ENCODE data around the gene KCNQ2.

Gene KCNQ2

DNA sequence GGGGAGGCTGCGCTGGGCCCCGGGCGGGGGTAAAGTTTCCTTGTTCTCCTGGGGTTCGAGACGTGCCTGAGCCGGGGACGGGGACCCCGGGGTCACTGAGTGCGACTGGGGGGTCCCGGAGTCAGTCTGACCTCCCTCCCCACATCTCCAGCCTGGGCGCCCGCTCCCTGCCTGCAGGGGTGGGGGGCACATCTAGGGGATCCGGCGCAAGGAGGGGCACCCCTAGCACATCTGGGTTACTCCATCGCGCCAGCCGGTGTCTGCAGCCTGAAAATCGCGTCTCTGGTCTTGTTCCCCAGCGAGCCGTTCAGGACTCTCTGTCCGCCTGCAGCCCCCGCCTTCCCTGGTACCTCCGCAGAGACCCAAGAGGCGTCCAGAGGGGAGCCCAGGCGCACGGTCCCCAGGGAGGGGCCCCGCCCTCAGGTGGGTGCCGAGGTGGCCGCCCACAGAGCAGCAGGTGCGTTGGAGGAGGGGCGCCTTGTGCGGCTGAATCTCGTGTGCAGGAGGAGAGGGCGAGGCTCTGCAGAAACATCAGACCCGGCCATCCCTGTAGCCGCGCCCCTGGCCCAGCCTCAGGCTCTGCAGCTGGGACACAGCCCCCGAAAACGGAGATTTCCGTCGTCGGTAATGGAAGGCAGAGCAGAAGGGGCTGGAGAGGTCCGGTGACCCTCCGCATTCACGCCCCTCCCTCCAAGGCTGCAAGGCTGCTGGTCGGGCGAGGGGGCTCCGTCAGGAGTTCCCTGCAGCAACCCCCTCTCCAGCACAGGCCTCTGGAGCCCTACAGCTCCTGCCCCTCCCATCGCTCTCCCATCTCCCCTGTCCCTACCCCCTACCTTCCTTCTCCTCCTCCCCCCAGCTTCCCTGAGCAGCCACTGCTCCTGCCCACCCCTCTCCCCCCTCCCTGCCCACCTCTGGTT lies 110.7 kb downstream of the KCNQ2 start:
- in situ Hi-C loops (cut with MboI; ENCODE audit: low sequenced_read_pairs): no loop called here

DNA sequence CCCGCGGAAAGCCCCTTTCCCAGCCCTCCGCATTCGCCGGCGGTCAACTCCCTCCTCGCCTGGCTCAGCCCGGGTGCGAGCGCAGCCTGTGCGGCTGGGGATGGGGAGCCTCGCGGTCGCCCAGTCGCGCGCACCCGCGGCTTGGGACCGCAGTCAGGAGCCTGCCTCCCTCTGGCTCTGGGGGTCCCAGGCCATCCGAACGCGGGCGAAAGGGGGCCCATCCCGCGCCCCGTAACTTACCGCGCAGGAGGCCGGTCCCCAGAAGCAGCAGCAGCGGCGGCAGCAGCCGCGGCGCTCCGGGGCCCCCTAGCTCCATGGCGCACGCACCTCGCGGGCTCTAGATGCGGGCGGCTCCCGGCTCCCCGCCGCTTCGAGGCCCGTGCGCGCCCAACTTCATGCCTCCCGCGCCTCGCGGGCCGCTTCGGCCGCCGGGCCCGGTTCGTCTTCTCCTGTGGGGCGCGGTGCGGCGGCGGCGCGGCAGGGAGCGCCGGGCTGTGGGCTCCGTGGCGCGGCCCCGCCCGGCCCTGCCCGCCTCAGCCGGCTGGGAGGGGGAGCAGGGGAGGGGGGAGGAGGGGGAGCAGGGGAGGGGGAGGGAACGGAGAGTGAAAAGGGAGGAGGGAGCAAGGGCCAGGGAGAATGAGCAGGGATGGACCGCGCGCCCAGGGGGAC lies 111.5 kb downstream of the KCNQ2 start, which contains the start of gene CHRNA4:
TSS of gene CHRNA4 (minus strand) at position 500 of the 669 bp plus-strand sequence. CDS start at position 316, 184 bp downstream.
- in situ Hi-C loops (cut with MboI; ENCODE audit: low sequenced_read_pairs): no loop called here

DNA sequence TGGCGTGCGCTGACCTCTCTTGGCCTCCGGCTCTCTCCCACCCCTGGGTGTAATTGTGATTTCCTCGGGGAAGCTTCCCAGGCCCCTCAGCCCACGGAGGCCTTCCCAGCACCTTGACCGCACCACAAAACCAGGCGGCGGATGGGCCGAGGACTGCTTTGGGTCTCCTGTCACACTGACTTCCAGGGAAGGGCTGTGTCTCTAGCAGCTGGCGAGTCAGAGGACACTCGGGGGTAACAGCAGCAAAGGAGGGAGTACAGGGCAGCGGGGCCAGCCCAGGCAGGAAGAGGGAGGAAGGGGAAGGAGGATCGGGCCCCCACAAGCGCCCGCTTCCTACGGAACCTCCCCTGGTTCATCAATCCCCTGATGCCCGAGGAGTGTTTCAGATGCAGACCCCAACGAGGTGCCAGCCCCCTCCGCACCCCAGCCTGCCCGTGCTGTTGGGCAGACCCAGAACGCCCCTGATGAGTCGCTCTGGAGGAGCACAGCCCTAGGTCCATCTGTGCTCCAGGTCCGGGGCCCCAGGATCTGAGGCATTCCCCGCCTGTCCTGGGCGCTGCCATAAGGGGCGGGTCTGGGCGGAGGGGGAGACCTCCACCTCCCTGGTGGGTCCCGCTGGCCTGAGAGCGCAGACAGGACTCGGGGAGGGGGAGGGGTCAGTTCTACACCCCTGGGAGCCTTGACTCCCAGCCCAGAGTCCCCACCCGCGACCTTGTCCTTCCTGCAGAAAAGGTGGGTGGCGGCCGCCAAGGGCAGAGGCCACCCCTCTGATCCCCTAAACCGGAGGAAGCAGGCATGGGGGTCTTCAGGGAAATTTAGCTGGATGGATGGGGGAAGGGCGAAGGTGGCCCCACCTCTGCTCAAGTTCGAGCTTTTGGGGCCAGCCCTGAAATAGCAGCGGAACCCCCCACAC lies 112.3 kb downstream of the KCNQ2 start:
- in situ Hi-C loops (cut with MboI; ENCODE audit: low sequenced_read_pairs): no loop called here

DNA sequence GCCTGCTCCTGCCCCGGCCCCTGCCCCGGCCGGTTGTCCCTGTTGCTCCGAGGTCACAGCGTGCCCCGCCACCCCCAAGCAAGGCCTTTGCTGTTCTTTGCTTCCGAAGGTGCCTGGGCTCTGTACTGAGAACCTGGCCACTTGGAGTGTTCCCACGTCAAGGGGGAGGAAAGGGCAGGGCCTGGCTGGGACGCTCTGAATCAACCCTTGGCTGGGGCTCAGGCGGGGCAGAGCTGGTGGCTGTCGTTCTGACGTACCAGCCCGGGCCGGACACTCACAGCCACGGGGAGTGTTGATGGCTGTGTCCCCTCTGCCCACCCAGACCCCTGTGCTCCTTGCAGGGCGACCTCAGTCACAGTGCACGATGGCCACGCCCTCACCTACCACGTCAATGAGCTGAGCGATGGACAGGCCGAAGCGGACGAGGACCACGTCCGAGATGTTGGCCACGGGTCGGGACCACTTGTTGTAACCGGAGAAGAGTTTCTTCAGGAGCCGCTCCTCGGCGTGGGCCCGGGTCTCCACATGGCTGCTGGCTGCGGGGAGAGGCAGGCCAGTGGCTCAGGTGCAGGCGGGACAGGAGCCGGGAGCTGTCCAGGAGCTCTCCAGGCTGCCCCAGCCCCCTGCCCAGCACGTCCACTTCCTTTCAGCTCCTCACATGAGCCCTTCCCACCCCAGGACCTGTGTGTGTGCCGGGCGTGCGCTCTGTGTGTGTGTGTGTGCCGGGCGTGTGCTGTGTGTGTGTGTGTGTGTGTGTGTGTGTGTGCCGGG lies 113.1 kb downstream of the KCNQ2 start:
- in situ Hi-C loops (cut with MboI; ENCODE audit: low sequenced_read_pairs): no loop called here

DNA sequence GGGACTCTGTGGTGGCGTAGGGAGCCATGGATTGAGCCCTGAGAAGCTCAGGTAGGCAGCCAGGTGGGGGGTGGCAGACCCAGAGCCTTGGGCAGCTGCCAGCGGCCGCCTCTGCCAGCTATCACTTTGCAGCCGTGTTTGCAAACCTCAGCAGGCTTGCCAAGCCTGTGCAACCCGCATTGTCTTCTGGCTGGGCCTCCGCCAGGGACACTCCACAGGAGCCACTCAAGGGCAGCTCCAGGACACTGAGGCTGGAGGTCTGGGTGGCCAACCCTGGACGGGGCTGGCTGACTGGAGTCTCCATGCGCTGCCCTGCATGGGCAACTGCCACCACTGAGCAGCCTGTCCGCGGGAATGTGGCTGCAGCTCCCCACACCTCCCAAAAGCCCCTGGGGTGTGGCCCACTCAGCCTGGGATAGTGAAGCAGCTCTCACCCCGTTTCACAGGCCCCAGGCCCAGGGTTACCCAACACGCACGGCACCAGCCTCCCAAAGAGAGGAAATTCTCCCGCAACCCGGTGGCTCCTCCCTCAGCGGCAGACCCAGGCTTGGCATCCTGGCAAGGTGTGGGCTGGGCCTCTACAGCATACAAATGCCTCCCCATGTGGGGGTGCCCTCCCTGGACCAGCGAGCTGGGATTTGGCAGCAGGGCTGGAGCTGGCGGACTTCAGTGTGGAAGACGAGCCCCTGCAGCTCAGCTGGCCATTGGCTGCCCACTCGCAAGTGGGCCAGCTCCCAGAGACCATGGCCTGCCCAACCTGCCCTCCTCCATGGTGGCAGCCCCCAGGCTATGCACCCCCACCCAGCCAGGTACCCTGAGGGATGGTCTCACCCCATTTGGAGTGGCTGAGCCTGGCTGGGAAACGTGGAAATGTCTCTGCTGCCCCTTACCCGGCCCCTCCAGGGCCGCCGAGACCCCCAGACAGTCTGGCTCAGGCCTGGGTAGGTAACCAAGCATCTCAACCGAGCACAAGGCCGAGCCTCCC lies 114.2 kb downstream of the KCNQ2 start:
- in situ Hi-C loops (cut with MboI; ENCODE audit: low sequenced_read_pairs): no loop called here

DNA sequence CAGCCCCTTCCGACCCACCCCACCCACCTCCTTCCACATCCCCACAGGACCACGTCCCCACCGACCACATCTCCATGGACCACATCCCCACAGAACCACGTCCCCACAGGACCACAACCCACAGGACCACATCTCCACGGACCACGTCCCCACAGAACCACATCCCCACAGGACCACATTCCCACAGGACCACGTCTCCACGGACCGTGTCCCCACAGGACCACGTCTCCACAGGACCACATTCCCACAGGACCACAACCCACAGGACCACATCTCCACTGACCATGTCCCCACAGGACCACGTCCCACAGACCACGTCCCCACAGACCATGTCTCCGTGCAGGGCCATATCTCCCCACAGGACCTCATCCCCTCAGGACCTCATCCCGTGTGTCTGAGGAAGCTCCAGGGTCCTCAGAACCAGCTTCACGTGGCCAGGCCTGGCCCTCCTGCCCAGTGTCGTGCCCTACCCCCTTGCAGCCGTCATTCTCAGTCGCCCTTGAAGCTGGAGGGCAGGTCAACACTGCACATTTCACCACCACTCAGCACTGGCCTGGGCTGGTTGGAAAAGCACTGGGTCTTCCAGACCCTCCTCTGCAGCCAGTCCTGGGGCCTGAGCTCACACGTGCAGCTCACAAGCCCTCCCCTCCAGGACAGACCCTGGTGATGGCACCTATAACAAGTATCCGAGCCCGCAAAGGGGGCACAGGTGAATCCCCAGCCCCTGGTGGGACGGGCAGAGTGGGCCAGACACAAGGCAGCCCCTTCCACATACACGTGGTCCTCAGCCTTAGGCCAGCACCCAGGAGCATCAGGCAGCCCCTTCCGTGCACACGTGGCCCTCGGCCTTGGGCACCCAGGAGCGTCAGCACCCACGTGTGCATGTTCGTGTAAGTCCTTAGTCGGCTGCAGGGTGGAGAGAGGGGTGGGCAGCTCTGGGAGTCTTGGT lies 115.2 kb downstream of the KCNQ2 start:
- in situ Hi-C loops (cut with MboI; ENCODE audit: low sequenced_read_pairs): no loop called here

DNA sequence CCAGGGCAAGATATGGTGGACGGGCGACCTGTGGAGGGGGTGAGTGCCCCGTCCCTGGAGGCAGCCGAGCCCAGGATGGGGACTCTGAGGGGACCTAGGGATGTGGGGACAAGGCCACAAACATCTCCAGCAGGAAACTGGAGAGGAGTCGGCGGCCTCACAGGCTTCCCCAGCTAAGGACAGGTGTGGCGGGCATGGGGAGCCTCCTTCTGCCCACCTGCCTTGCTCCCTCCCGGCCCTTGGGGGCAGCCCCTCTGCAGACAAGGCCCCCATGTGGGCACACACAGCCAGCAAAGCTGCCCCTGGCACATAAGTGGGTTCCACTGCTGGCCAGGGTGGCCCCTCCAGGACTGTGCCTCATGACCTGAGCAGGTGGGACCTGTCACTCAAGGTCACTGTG lies 115.9 kb downstream of the KCNQ2 start:
- in situ Hi-C loops (cut with MboI; ENCODE audit: low sequenced_read_pairs): no loop called here

DNA sequence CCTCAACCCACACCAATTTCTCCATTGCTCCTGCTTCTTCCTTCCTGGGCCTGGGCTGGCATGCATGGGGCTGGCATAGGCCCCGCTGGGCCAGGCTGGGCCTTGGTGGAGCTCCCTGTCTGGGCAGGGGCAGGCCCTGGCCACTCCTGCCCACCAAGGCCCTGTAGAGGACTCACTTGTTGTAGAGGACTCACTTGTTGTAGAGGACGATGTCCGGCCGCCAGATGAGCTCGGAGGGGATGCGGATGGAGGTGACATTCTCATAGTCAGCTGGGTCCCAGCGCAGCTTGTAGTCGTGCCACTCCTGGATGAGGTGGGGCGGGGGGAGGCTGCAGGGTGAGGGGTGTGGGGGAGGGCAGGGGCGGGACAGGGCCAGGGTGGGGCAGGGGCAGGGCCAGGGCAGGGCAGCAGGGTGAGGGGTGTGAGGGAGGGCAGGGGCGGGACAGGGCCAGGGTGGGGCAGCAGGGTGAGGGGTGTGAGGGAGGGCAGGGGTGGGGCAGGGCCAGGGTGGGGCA lies 116.6 kb downstream of the KCNQ2 start:
- in situ Hi-C loops (cut with MboI; ENCODE audit: low sequenced_read_pairs): no loop called here

DNA sequence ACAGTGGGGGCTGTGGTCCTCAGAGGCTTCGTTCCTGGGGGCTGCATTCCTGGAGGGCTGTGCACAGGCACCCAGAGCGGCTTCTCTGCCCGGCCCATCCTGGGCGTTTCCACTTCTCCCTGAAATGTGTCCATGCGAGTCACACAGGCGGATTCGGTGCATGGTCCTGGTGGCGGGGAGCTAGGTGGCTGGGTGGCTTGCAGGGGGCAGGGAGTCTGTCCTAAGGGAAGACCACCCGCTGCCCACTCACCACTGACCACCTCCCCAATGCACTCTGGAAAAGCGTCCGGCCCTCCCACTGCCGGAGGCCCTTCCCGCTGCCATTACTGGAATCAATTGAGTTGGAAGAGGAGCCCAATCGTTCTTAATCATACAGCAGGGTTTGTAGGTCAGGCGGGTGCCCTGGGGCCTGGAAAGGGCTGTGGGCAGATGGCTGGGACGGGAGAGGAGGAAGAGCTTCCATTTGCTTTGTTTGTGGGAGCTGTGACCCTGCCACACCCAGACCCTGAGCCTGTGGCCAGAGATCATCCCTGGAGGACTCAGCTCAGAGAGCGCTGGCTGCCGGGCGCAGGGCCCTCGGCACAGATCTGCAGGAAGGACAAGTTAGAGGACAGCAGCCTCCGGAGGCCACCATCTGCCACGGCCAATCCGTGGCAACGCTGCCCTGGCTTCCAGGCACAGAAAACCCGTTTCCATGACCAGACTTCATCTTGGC lies 117.7 kb downstream of the KCNQ2 start:
- in situ Hi-C loops (cut with MboI; ENCODE audit: low sequenced_read_pairs): no loop called here

DNA sequence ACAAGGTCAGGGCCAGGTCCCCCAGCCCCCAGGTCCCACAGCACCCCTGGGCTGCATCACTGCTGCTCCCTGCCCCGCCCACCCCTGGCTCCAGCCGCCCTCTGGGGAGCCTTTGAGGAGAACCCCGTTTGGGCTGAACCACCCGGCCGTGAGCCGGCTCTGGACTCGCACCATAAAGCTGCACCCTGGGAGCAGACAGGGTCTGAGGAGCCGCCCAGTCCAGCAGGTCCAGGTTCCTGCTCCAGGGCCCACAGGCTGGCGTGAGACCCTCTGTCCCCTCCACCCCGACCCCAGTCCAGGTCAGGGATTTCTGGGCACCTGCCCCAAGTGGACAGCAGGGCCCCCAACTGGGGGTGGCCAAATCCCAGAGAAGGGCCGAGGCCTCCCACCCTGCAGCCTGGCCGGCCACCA lies 119.6 kb downstream of the KCNQ2 start:
- in situ Hi-C loops (cut with MboI; ENCODE audit: low sequenced_read_pairs): no loop called here

DNA sequence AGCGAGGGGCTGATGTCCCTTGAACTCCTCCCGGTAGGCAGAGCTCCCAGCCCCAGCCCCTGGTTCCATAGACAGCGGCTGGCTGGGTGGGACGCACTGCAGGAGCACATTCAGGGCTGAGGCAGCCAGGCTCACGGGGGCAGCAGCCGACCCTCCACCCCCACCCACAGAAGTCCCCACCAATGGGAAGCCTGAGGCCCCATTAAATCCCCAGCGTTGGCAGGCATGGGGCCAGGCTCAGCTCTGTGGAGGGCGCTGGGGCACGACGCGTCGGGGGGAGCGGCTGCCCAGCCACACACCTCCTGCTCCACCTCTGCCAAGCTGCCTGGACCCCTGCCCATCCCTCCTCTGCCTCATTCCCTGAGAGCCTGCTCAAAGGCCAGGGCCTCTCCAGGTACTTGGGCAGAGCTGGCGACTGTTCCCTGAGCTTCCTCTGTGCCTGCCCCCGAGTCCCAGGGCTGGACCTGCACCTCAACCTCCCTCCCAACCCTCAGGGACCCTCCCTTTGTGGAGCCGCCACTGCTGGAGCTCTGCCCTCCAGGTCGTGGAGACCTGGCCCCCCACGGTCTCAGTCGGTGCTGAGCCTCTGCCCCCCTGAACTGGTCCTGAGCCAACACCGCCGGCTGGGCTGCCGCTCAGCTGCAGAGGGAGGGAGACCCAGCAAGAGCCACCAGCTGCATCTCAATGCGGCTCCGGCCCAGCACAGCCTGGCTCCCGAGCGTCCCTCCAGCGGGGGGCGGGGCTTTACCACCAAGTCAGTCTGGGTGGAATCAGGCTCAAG lies 120.5 kb downstream of the KCNQ2 start:
- in situ Hi-C loops (cut with MboI; ENCODE audit: low sequenced_read_pairs): no loop called here

DNA sequence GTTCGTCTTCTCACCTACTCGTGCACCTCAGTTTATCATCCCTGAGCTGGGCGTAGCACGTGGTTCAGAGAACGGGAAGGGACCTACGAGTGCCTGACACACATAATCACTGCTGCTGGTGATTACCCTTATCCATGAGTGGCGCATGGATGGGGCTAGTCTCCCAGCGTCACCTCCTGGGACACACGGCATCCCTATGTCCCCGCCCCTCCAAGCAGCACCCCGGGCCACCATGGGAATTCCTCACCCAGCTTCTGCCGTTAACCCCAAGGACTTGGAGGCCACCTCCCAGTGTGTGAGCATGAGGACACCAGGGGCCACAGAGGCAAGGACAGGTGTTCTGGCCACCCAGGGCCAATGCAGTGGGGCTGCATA lies 121.1 kb downstream of the KCNQ2 start:
- in situ Hi-C loops (cut with MboI; ENCODE audit: low sequenced_read_pairs): no loop called here

DNA sequence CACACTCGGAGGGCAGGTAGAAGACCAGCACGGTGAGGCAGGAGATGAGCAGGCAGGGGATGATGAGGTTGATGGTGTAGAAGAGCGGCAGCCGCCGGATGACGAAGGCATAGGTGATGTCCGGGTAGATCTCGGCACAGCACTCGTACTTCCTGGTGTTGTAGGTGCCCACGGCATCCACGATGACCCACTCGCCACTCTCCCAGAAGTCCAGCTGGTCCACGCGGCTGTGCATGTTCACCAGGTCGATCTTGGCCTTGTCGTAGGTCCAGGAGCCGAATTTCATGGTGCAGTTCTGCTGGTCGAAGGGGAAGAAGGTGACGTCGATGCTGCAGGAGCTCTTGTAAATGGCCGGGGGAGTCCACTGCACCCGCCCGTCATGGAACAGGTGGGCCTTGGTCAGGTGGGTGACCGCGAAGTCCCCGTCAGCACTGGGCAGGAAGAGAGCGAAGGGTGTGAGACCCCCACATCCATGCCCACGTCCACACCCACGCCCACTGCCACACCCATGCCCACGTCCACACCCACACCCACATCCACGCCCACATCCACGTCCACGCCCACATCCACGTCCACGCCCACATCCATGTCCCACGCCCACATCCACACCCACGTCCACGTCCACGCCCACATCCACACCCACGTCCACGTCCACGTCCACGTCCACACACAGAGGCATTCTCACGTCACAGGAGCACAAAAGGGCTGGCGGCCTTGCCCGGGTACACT lies 121.7 kb downstream of the KCNQ2 start:
- in situ Hi-C loops (cut with MboI; ENCODE audit: low sequenced_read_pairs): no loop called here
